GM21423 (cell line): ENCODE data around the gene SLC22A31.
A peak's percentile ranks its signal among the peaks of the same experiment; 100 is the strongest.
"Not testable (repeated sequence)": the region's sequence is repeated elsewhere in the genome, so short reads cannot be mapped to it uniquely, and the experiment has no call there.

ENCODE experiments used
- ATAC-seq: cut with Tn5 transposase; IDR thresholded peaks from one replicate; pipeline ENCODE4 v1.9.1; 2021; ENCODE audit warnings: mild to moderate bottlenecking, moderate library complexity; ENCODE audit not compliant: unreplicated experiment

SLC22A31 gene

DNA sequence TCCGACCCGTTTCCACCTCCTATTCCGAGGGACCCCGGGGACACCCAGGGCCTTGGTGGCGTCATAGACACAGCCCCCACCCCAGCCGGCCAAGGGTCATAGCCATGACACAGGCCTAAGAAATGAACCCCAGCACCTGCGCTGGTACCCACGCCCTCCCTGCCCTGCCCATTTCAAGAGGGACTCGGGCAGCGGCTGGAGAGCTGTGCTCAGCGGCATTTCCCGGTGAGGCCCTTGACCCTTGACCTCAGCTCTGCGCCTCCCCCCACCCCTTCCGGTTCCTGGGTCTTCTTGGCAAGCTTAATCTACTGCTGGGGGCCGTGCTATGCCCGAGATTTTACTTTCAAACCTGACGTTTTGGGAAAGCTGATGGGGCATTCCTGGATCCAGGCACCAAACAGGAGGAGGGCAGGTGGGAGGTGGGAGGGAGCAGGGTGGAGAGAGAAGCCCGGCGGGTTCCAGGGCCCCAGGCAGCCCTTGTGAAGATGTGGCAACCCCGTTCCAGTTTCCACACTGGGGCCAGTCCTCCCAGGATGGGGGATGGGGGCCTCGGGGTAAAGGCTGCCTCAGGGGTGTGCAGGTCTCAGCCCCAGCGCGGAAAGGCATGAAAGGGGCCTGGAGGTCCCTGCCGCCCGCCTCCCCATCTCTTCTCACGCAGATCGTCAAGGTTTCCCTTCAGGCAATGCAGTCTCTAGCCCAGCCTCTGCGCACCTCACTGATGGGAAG, at the start of gene SLC22A31:
TSS of gene SLC22A31 (minus strand) at position 414 of the 726 bp plus-strand sequence. CDS start at position 378, 36 bp downstream.
- ATAC-seq: no peak

DNA sequence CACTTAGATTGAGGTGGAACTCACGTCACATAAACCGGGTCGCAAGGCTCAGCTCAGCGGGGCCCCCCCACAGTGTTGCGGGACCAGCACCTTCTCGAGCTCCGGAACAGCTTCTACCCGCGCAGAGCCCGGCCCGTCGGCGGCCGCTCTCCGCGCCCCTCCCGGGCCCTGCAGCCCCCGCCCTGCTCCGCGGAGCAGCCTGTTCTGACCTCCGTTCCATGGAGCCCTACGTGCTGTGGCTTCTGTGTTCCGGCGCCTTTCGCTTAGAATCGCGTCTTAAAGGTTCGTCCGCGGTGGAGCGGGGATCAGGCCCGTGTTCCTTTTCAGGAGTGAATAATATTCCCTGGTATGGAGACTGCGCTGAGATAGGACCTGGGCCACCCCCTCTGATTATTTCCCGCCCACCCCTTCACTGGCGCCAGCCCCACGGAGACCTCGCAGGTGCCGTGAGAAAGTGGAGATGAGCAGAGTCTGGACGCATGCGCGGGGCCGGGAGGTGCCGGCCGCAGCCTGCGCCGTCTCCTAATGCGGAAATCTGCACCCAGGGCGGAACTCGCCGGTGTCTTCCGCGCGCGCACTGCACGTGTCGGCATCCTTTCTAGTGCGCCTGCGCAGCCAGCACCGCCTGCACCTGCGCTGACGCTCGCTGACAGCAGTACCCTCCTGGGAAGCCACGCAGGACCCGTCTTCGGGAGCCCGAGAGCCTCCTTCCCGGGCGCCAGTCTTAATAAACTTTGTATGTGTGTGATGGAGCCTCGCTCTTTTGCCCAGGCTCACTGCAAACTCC, 48.1 kb upstream of the SLC22A31 start:
- no peak for ATAC-seq

DNA sequence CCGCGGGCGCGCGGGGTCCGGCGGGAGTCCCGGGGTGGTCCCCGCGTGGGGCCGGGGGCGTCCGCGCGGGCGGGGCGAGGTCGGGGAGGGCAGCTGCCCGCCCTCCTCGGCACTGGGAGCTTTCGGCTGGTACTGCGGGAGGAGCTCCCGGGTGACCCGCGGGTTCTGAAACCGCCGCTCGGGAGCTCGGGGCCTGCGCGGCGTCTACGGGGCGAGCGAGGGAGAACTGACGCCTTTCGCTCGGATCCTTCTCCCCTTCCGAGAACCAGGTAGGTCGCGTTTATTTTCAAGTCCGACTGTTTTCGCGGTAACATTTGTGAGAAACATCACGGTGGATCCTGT, 47.4 kb upstream of the SLC22A31 start:
- ATAC-seq: not testable (repeated sequence)

DNA sequence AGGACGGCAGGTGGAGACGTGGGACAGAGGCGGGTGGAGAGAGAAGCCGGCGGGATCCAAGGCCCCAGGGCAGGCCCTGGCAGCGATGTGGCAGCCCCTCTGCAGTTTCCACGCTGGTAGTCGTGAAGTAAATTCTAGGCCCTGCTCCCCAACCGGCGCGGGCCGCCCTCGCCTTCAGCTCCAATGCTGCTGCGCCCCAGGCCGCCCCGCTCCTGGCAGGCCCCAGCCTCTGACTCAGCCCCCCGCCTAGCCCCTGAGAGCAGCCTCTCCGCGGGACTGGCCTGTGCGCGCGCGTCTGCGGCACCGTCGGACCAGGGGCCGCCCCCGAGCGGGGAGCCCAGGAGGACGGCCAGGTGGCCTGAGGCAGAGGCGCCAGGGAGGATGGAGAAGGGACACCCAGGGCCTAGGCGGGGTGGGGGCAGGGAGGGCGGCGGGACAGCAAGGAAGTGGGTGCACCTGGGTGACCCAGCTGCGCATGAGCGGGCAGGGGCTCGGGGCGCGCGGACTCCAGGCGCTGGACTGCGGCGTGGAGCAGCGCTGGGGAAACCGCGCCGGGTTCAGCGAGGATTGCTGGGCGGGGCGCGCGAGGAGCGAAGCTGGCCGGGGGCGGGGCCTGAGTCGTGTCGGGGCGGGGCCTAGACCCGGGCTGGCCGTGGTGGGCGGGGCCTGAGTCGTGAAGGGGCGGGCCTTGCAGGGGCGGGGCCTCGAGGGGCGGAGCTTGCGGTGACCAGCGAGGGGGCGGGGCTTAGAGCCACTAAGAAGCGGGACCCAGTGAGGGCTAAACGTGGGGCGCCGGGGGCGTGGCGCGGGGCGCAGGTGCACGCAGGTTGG, 46.8 kb upstream of the SLC22A31 start:
- ATAC-seq: peak; percentile 85

DNA sequence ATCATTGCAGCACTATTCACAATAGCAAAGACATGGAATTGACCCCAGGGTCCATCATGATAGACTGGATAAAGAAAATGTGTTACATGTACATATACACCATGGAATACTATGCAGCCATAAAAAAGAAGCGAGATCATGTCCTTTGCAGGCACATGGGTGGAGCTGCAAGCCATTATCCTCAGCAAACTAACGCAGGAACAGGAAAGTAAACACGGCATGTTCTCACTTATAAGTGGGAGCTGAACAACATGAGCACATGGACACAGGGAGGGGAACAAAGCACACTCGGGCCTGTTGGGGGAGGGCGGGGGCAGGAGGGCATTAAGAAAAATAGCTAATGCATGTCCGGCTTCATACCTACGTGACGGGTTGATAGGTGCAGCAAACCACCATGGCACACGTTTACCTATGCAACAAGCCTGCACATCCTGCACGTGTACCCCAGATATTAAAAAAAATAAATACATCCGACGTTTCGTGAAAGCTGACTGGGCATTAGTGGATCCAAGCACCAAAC, 46.1 kb upstream of the SLC22A31 start:
- ATAC-seq: no peak

DNA sequence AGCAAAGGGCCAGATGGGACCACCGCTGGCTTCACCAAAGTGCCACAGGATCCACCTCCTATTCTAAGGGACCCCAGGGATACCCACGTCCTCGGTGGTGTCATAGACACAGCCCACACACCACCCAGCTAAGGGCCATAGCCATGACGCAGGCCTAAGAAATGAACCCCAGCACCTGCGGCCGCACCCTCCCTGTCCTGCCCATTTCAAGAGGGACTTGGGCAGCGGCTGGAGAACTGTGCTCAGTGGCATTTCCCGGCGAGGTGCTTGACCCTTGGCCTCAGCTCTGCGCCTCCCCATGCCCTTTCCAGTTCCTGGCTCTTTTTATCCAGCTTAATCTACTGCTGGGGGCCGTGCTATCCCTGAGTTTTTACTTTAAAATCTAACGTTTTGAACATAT, 44.4 kb upstream of the SLC22A31 start:
- ATAC-seq: no peak

DNA sequence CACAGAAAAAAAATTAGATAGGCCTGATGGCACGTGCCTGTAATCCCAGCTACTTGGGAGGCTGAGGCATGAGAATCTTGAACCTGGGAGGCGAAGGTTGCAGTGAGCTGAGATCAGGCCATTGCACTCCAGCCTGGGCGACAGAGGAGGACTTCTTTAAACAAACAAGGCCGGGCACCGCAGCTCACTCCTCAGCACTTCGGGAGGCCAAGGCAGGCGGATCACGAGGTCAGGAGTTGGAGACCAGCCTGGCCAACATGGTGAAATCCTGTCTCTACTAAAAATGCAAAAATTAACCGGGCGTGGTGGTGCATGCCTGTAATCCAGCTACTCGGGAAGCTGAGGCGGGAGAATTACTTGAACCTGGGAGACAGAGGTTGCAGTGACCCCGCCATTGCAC, 43.9 kb upstream of the SLC22A31 start:
- not testable (repeated sequence) for ATAC-seq

DNA sequence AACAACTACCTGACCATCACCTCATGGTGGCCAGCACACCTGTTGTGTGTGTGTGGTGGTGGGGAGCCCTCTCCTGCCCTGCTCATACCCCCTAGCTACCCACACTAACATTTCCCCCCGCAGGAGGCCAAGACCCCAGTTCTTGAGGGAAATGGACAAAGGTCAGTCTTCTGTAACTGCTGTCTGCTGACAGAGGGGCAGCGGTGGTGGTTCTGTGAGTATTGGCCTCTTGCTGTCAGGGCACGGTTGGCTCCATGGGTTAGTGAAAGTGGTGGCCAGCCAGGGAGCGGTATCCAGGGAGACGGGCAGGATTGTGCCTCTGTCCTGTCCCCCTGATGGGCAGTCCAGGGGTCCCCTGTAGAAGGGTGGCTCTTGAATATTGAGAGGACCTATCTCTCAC, 43.3 kb upstream of the SLC22A31 start:
- no peak for ATAC-seq

DNA sequence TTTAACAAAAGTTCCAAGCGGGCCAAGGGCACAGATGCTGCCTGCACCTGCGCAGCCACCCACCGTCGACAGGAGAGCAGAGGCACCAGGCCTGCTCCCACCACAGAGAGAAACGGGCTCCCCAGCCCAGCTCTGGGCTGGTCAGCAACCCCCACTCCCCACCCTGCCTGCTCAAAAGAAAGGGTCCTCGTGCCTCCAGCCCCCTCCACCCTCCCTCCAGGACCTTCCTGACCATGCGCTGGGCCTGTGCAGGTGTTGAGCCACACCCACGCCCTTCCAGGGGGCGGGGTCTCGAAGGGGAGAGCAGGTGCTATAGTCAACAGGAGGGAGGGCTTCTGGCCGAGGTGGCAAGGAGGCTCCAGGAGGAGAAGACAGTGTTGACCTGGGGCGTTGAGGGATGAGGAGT, 42.5 kb upstream of the SLC22A31 start:
- ATAC-seq: no peak

DNA sequence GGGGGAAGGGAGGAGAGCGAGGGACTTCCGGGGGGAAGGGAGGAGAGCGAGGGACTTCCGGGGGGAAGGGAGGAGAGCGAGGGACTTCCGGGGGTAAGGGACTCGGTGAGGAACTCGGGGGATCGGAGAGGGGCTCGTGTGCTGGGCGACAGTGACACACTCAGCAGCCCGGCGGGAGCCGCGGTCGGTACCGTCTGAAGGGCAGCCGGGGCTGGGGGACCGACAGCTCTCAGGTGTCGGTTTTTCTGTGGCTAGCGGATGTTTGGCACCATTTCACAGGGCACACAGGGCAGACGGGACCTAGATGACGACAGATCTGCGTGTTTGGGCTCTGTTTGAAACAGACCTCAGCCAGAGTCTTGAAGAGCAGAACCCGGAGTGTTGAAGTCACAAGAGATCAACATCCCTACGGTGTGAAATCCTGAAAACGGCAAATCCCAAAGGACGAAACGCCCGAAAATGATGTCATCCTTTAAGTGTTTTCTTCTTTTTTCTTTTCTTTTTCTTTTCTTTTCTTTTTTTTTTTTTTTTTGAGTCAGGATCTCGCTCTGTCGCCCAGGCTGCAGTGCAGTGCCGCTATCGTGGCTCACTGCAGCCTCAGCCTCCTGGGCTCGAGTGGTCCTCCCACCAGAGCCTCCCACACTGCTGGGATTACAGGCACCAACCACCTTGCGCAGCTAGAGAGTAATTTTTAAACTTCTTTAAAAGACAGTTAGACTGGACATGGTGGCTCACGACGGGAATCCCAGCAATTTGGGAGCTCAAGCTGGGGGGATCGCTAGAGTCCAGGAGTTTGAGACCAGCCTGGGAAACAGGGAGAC, 41.1 kb upstream of the SLC22A31 start:
- ATAC-seq: peak; percentile 59

DNA sequence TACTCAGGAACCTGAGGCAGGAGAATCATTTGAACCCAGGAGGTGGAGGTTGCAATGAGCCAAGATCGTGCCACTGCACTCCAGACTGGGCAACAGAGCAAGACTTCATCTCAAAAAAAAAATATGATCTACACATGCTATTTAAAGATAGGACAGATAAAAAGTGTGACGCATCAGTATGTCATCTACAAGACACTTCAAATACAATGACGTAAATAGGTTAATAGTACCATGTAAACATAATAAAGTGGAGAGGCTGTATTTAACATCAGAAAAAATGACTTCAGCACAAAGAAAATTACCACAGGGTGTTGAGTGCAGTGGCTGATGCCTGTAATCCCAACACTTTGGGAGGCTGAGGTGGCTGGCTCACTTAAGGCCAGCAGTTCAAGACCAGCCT, 37.4 kb upstream of the SLC22A31 start:
- ATAC-seq: no peak

DNA sequence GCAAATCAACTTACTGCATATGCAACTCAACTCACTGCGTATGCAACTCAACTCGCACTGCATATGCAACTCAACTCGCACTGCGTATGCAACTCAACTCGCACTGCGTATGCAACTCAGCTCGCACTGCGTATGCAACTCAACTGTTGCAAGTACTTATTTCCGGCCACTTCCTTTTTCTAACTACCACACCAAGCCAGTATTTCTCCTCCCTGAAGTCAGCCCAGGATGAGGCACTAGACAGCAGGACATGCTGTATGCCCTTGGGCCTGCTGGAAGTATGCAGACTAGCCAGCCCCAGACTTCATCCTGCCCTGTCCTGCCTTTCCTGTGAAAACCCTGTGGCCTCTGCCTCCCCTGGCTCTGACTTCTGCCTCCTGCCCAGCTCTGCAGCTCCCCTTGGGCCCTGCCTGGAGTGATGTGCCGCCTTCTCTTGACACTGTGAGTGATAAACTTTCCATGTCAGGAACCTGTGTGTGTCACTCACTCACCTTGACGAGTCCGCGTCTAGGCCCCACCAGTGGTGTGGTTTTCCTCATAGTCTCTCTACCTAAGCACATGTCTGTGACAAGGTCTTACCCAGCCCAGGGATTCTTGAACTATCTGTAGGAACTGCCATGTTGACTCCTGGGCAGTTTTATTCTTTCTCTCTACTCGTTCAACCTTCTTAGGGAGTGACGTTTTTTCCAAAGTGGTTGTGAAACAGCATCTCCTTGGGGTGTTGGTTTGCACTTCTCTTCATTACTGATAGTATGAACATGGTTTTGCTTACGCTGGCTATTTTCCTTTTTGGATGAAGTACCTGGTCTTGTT, 33.5 kb upstream of the SLC22A31 start:
- no peak for ATAC-seq

DNA sequence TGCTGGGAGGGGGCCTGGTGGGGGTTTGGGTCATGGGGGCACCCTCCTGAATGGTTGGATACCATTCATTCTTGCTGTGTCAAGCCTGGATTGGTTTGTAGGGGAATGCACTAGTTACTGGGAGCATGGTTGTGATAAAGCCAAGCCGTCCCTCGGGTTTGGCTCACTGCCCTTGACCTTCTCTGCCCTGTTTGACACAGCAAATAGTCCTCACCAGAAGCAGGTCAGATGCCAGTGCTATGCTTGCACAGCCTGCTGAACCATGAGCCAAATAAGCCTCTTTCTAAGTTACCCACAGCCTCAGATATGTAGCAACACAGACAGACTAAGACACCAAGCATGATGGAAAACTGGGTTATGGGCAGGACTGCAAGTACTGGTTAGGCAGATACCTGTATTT, 31.8 kb upstream of the SLC22A31 start:
- no peak for ATAC-seq

DNA sequence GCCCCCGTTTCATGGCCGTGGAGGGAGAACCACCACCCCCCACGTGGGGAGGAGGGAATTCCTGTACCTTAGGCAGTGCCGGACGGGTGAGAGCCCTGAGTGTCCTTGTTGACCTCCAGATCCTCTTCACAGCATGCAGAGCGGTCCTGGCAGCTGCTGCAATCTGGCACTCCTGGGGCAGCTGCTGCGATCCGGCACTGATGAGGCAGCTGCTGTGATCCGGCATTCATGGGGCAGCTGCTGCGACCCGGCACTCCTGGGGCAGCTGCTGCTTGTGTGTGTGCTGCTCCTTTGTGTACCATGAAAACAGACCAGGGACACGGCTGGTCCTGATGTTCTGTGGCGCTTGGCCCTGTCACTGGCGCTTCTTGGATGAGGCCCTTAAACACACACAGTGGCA, 29.9 kb upstream of the SLC22A31 start:
- ATAC-seq: no peak

DNA sequence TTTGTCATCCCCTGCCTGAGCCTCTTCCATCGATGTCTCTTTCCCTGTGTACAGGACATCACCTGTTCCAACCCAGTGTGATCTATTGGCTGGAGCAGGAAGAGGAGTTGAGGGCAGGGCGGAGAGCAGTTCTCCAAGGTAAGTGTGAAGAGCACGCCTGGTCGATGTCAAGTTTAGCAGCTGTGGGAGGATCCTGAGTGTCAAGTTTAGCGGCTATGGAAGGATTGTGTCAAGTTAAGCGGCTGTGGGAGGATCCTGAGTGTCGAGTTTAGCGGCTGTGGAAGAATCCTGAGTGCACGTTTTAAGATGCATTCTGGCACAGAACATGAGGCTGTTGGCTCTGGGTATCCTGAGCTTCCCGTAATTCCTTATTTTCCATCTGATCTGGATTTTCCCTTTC, 24.3 kb upstream of the SLC22A31 start:
- ATAC-seq: no peak

DNA sequence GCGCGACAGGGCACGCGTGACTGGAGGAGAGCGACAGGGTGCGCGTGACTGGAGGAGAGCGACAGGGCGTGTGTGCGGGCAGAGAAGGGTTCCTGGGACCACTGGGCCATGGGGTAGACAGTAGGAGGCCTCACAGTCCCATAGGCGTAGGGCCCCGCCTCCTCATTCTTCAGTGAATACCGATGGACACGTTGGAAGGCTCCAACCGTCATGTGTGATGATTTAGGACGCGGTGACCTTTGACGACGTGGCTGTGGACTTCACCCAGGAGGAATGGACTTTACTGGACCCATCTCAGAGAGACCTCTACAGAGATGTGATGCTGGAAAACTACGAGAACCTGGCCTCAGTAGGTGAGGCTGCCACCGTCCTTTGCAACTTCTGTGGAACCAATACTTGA, 22.6 kb upstream of the SLC22A31 start:
- no peak for ATAC-seq

DNA sequence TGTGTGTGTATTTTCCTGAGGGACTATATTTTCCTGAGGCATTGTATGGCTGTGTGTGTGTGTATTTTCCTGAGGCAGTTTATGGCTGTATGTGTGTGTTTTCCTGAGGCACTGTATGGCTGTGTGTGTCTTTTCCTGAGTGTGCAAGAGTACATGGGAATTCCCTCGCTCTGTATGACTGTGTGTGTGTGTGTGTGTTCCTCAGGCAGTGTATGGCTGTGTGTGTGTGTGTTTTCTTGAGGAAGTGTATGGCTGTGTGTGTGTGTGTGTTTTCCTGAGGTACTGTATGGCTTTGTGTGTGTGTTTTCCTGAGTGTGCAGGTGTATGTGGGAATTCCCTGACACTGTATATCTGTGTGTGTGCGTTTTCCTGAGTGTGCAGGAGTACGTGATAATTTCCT, 21.3 kb upstream of the SLC22A31 start:
- ATAC-seq: no peak

DNA sequence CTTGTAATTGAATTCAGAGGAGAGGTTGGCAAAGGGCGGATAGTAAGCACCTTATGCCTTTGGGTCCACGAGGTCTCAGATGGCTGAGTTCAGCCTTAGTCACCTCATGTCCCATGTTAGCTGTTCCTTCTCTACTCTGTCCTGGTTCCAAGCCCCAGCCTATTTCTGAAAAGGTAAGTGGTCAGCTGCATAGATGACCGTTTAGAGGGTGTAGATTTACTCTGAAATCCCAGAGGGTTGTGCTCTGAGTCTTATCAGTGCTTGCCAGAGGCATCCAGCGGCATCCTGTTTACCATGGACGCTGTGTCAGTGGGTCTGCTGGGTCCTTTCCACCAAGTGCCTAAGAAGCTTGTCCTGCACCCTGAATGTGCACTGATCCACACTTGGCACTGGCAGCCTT, 19.0 kb upstream of the SLC22A31 start:
- no peak for ATAC-seq

DNA sequence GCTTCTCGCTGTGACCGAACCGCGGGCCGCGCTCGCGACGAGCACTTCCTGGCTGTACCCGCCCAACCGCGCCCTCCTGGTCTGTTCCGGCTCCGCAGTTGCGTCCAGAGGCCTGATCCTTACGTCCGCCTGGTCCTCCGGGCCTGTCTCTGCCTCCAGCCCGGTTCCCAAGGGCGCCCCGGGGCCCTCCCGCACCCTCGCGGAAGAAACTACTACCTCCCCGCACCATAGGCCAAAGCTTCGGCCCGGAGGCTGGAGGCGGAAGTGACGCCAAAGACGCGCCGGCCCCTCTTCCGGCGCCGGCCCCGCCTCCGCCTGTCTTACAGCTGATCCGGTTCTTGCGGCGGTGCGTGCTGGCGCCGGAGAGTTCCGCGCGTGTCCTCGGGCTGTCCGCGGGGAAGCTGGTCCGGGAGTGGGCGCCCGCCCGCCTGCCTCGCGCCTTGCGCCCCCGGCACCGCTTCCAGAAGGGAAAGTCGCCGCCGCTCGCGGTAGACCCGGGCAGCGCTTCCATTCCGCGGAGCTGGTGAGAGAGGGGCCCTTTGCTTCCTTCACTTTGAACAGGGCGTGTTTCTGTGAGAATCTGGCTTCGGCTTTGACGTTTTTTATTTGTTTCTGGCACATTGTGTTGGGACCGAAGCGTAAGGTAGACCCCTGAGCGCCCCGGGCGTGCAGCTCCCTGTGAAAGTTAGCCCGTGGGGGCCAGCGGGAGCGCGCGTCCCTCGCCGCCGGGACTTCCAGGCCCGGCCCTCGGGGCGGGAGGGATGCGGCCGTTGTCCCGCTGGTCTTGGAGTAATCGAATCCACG, 17.3 kb upstream of the SLC22A31 start, which contains the start of gene ZNF778:
TSS of gene ZNF778 (plus strand) at position 316 of the 804 bp plus-strand sequence. CDS start 3,425 bp downstream, outside the sequence.
- peak; percentile 82 for ATAC-seq
